ENCODE measurements around the gene APOBEC3A. TPM values are rescaled to one million over a fixed set of nuclear protein-coding genes. Genes with fewer than 3 reads are reported as not detected.

APOBEC3A gene
- total and polyA plus RNA-seq, 10 of the 15 experiments (the other 5 are each of a cell fraction or from before 2014, with no cell fraction given): 0.20 TPM; not detected in 9

DNA sequence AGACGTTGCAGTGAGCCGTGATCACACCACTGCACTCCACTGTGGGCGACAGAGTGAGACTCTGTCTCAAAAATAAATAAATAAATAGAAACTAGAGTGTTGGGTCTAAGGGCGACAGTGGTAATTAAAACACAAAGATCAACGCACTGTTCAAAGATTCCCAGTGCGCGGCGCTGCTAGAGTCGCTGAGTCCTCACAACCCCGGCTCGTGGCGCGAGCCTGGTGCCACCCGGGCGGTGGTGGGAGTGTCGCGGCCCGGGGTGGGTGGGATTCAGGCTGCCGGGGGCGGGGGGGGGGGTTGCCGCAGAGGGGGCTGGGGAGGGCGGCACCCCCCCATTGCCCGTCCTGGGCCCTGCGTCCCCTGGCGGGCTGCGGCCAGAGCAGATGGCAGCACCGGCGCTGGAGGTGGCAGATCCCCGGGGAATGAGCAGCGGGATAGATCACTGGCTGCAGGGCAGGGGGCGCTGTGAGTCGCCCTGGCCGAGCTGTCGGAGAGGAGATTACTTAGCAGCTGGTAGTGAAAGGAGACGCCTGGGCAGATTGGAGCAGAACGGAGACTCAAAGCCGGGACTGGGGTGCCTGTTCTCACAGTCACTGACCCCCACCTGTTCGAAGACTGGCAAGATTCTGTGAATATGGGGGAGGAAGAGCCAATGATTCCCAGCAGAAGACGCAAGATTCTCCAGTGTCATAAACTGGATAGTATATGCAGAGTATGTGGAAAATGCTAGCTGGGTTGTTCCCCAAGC is 30.2 kb upstream of the APOBEC3A start (continued):
- peak; percentile 31 for TF ChIP-seq MEF2B (IDR thresholded peaks at IDR 0.05; ENCODE audit: partially characterized antibody, poor library complexity, severe bottlenecking)

DNA sequence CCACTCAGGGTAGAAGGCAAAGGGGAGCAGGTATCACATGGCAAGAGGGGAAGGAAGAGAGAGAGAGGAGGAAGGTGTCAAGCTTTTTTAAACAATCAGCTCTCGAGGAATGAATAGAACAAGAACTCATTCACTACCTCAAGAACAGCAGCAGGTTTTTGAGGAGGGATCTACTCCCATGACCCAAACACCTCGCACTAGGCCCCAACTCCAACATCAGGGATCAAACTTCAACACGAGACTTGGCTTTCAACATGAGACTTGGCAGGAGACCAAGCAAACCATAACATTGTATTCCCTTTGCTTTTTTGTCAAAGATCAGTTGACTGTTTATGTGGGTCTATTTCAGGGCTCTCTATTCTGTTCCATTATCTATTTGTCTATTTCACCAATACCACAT is 26.9 kb upstream of the APOBEC3A start:
- no peaks in the 10 kb centered on the region for H3K4me1 ChIP-seq (ENCODE audit: control insufficient read depth, insufficient read depth, low read length)
- no peaks in the 10 kb centered on the region for H4K20me1 ChIP-seq (ENCODE audit: control insufficient read depth, insufficient read depth)
- H3K27ac ChIP-seq (ENCODE audit: control insufficient read depth, insufficient read depth): no peak overlapping the region
- WGBS (ENCODE audit: insufficient coverage, insufficient replicate concordance, low lambda C conversion rate, missing lambda C conversion rate): 38% methylated on average over 3 of the region's 3 CpGs
- H3K9me3 ChIP-seq (replicated peaks; ENCODE audit: control insufficient read depth, insufficient read depth, low read length): no peaks in the 10 kb centered on the region
- ChIA-PET RAD21 (ENCODE audit: unreplicated experiment) (interaction anchor here (0.7 to 1.1 kb wide), 2 partner anchors 12 to 60 kb away, joined by 3 read pairs; no protein-coding TSS in a partner anchor), CTCF (interaction anchor here (0.6 to 1.3 kb wide), 2 partner anchors 11 to 388 kb away, joined by 3 read pairs; no protein-coding TSS in a partner anchor), POLR2A (interaction anchor here (0.6 to 0.7 kb wide), 2 partner anchors 52 to 74 kb away, joined by 3 to 5 read pairs; no protein-coding TSS in a partner anchor), SMC1A (ENCODE audit: uncharacterized antibody, unreplicated experiment) (interaction anchor here (1.3 kb wide), 2 partner anchors 11 to 73 kb away, joined by 3 to 6 read pairs; no protein-coding TSS in a partner anchor)
- no peak overlapping the region for H3K4me3 ChIP-seq
- DNase-seq (ENCODE audit: low read depth, low spot score): no peak
- intact Hi-C loops (cut with micrococcal nuclease; ENCODE audit: unreplicated experiment): no loop called here
- FAIRE-seq: no peak
- no peaks in the 10 kb centered on the region for H3K79me2 ChIP-seq (ENCODE audit: control insufficient read depth, insufficient read depth, low read length)
- H3K27me3 ChIP-seq (replicated peaks in 1 of 2; ENCODE audit: control insufficient read depth in 2 of 2, insufficient read depth in 2 of 2, low read length in 1 of 2): peaks cover 0 to 3% of the 10 kb centered on the region in 2 experiments; a peak in 2 of 4 replicates
- no peak overlapping the region for H3K4me2 ChIP-seq (ENCODE audit: control insufficient read depth, insufficient read depth)
- in situ Hi-C loops (cut with MboI): no loop called here
- BruUV-seq (replicated peaks): no TSS peak
- no peaks in the 10 kb centered on the region for H3K36me3 ChIP-seq (ENCODE audit: control insufficient read depth in 2 of 2, insufficient read depth in 2 of 2, low read length in 1 of 2)
- no peak overlapping the region for H3K9ac ChIP-seq (ENCODE audit: control insufficient read depth, insufficient read depth, low read length)
- H2AFZ ChIP-seq (ENCODE audit: control insufficient read depth, low read depth, low read length): no peak overlapping the region
- TF ChIP-seq HDAC6 (IDR thresholded peaks at IDR 0.05; ENCODE audit: unreplicated experiment) (no peak), BMI1 (IDR thresholded peaks at IDR 0.05; ENCODE audit: borderline replicate concordance) (no peak), NR2C1 (IDR thresholded peaks at IDR 0.05) (no peak)
- ATAC-seq: no peak

DNA sequence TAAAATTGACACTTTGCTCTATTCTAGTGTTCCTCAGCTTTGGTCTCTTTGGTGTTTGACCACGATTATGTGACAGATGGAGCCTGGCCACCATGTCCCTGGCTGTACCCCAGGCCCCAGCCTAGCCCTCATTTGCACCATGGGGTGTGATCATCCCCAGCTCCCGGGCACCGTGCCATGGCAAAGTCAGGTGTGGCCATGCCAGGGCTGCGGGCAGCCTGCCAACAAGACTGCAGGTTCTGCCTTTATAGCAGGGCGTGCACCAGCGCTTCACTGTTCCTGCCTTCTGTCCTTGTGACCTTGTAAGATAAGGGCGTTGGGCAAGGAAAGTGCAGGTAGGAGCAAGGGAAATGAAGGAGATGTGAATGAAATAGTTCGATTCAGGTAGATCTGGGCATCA is 22.4 kb upstream of the APOBEC3A start:
- RAD21 ChIA-PET (ENCODE audit: unreplicated experiment): no interaction called here
- no peaks in the 10 kb centered on the region for H3K79me2 ChIP-seq (ENCODE audit: control insufficient read depth, insufficient read depth, low read length)
- H3K4me2 ChIP-seq (ENCODE audit: control insufficient read depth, insufficient read depth): no peak overlapping the region
- no peaks in the 10 kb centered on the region for H4K20me1 ChIP-seq (ENCODE audit: control insufficient read depth, insufficient read depth)
- in situ Hi-C loops (cut with MboI) (no loop called here), intact Hi-C loops (cut with micrococcal nuclease; ENCODE audit: unreplicated experiment) (no loop called here)
- POLR2A ChIA-PET: no interaction called here
- no peak overlapping the region for H3K27ac ChIP-seq (ENCODE audit: control insufficient read depth, insufficient read depth)
- no peaks in the 10 kb centered on the region for H3K36me3 ChIP-seq (ENCODE audit: control insufficient read depth in 2 of 2, insufficient read depth in 2 of 2, low read length in 1 of 2)
- CTCF ChIA-PET: no interaction called here
- no peak overlapping the region for H3K4me3 ChIP-seq
- no peaks in the 10 kb centered on the region for H3K9me3 ChIP-seq (replicated peaks; ENCODE audit: control insufficient read depth, insufficient read depth, low read length)
- no peak overlapping the region for H3K9ac ChIP-seq (ENCODE audit: control insufficient read depth, insufficient read depth, low read length)
- H3K27me3 ChIP-seq (replicated peaks in 1 of 2; ENCODE audit: control insufficient read depth in 2 of 2, insufficient read depth in 2 of 2, low read length in 1 of 2): no peaks in the 10 kb centered on the region
- FAIRE-seq: no peak
- no peak overlapping the region for H2AFZ ChIP-seq (ENCODE audit: control insufficient read depth, low read depth, low read length)
- ATAC-seq: no peak
- SMC1A ChIA-PET (ENCODE audit: uncharacterized antibody, unreplicated experiment): no interaction called here
- no peak for DNase-seq (ENCODE audit: low read depth, low spot score)
- 54% methylated on average over 8 of the region's 8 CpGs for WGBS (ENCODE audit: insufficient coverage, insufficient replicate concordance, low lambda C conversion rate, missing lambda C conversion rate)
- no TSS peak for BruUV-seq (replicated peaks)
- no peaks in the 10 kb centered on the region for H3K4me1 ChIP-seq (ENCODE audit: control insufficient read depth, insufficient read depth, low read length)
- no peak for TF ChIP-seq ASH2L (IDR thresholded peaks at IDR 0.05; ENCODE audit: borderline replicate concordance, low read depth)
- TF ChIP-seq NR2F1 (conservative IDR thresholded peaks at IDR 0.05): no peak
- TF ChIP-seq FOXK2 (IDR thresholded peaks at IDR 0.05): no peak
- TF ChIP-seq MEF2B (IDR thresholded peaks at IDR 0.05; ENCODE audit: partially characterized antibody, poor library complexity, severe bottlenecking): no peak
- TF ChIP-seq CREB1 (IDR thresholded peaks at IDR 0.05; ENCODE audit: low read depth): no peak
- no peak for TF ChIP-seq SPI1 (IDR thresholded peaks at IDR 0.05; ENCODE audit: borderline replicate concordance, insufficient read depth, low read depth, low read length)
- TF ChIP-seq ZNF622 (IDR thresholded peaks at IDR 0.05): no peak
- no peak for TF ChIP-seq ESRRA (IDR thresholded peaks at IDR 0.05; ENCODE audit: low read length)
- TF ChIP-seq SMC3 (IDR thresholded peaks at IDR 0.05; ENCODE audit: borderline replicate concordance, low read length): no peak
- TF ChIP-seq, protein P1, sequence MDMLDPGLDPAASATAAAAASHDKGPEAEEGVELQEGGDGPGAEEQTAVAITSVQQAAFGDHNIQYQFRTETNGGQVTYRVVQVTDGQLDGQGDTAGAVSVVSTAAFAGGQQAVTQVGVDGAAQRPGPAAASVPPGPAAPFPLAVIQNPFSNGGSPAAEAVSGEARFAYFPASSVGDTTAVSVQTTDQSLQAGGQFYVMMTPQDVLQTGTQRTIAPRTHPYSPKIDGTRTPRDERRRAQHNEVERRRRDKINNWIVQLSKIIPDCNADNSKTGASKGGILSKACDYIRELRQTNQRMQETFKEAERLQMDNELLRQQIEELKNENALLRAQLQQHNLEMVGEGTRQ (IDR thresholded peaks at IDR 0.05; ENCODE audit: borderline replicate concordance, low read depth, low read length): no peak
- TF ChIP-seq RB1 (IDR thresholded peaks at IDR 0.05; ENCODE audit: borderline replicate concordance): no peak
- no peak for TF ChIP-seq CEBPB (IDR thresholded peaks at IDR 0.05; ENCODE audit: borderline replicate concordance in 1 of 2, low read depth in 2 of 2, low read length in 2 of 2)
